ENCODE results near the gene NAA80.

- TF ChIP-seq, protein P1, sequence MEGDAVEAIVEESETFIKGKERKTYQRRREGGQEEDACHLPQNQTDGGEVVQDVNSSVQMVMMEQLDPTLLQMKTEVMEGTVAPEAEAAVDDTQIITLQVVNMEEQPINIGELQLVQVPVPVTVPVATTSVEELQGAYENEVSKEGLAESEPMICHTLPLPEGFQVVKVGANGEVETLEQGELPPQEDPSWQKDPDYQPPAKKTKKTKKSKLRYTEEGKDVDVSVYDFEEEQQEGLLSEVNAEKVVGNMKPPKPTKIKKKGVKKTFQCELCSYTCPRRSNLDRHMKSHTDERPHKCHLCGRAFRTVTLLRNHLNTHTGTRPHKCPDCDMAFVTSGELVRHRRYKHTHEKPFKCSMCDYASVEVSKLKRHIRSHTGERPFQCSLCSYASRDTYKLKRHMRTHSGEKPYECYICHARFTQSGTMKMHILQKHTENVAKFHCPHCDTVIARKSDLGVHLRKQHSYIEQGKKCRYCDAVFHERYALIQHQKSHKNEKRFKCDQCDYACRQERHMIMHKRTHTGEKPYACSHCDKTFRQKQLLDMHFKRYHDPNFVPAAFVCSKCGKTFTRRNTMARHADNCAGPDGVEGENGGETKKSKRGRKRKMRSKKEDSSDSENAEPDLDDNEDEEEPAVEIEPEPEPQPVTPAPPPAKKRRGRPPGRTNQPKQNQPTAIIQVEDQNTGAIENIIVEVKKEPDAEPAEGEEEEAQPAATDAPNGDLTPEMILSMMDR (IDR thresholded peaks at IDR 0.05; ENCODE audit: insufficient read depth, low read depth, low read length) = no peak
- no peak for TF ChIP-seq EZH2 (IDR thresholded peaks at IDR 0.05; ENCODE audit: insufficient read depth, low read length)
Observed at GRCh38 chr3:50345008-50345407, 45.8 kb upstream of the NAA80 start.

Data from astrocyte (in vitro differentiated cells and primary cell).